HG02970 (cell line): ENCODE data around the gene AXIN1.
"Not testable (repeated sequence)": the region's sequence is repeated elsewhere in the genome, so short reads cannot be mapped to it uniquely, and the experiment has no call there.

Experiments used
- ATAC-seq: cut with Tn5 transposase; IDR thresholded peaks from one replicate; pipeline ENCODE4 v1.9.1; 2021; ENCODE audit warnings: mild to moderate bottlenecking, moderate library complexity, moderate number of reproducible peaks; ENCODE audit not compliant: unreplicated experiment, low FRiP score

AXIN1 gene

DNA sequence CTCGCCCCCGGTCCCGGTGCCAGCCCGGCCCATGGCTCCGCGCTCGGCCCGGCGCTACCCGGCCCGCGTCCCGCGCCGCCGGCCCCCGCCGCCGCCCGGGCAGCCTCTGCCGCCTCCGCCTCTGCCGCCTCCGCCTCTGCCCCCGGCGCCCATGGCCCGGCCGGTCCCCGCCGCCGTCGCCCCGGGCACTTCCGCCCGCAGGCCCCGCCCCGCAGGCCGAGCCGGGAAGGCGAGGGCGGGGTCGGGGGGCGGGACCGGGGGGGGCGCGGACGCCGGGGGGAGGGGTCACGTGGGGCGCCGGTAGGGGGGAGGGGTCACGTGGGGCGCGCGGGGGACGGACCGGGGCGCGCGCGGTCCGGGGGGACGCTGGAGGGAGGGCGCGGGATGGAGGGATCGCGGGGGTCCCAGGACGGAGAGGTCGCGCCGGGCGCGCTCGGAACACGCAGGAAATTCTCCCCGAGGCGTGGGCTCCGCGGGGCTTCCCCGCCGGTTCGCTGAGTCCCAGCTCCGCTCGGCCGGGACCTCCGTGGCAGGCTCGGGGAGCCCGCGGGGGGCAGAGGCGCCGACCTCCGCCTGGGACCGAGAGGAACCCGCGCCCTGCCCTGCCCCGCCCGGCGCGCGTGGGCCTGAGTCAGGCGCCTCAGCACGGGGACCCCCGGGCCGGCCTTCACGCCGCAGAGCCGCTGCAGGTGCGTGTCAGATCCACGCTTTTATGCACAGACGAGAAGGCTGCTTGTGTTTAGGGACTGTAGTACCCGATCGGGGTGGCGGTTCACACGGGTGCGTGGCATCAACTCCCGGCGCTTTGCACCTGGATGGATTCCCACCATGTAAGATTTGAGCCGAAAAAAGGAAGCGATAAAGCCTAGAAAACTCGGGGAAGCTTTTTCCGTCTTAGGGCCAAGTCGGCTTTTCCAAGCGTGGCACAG lies 29.5 kb upstream of the AXIN1 start, which contains the start of gene PGAP6:
TSS of gene PGAP6 (minus strand) at position 190 of the 929 bp plus-strand sequence. CDS start at position 33, 157 bp downstream.
- ATAC-seq, result peak; percentile 65

- peak; percentile 6 for ATAC-seq
Observed at GRCh38 chr16:381012-381788, 28.7 kb upstream of the AXIN1 start.

DNA sequence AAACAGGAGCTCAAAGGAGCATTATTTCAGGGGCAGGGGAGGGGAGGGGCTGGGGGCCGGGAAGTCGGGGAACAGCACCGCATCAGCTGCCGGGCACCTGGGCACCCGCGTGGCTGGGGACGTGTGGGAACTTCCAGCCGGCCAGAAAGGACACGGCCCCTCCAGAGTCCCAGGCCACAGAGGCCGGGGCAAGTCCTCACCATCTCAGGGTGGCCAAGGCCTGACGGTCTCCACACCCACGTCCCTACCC lies 28.2 kb upstream of the AXIN1 start:
- ATAC-seq, result no peak

DNA sequence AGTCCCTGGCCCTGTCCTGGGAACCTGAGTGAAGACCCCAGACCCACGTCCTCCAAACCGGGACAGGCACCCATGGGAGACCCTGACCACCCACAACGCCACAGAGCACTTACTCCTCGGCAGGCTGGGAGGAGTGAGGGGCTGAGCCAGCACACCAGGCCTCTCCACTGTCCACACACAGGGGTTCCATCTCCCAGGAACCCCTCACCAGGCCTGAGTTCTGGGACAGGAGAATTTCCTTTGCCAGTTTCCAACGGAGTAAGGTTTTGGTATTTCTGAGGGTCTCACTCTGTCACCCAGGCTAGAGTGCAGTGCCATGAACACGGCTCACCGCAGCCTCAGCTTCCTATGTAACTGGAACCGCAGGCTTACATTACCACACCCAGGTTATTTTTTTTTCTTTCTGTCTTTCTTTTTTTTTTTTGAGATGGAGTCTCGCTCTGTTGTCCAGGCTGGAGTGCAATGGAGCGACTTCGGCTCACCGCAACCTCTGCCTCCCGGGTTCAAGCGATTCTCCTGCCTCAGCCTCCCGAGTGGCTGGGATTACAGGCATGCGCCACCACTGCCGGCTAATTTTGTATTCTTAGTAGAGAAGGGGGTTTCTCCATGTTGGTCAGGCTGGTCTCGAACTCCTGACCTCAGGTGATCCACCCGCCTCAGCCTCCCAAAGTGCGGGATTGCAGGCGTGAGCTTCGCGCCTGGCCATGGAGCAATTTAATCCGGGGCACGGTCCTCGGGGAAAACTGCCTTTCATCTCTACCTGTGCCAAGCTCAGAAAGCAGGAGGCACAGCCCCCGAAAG lies 27.6 kb upstream of the AXIN1 start:
- ATAC-seq, result no peak

- ATAC-seq, result no peak
Observed at GRCh38 chr16:379183-379960, 26.8 kb upstream of the AXIN1 start.

DNA sequence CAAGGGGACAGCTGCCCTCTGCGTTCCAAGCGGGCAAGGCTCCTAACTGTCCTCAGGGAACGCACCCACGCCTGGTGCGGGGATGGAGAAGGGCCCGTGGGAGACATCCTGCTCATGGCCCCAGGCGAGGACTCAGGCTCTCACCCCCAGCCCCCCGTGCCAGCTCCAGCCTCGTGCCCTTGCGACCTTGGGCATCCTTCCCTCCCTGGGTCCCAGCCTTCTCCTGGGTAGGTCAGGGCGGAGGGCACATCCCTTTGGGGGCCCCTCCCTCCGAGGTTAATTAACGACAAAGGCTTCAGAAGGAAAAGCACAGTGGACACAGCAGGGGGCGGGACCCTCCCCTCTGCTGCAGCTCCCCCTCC lies 26.3 kb upstream of the AXIN1 start:
- ATAC-seq, result no peak

GRCh38 chr16:378113-378820 lies 25.7 kb upstream of the AXIN1 start:
- not testable (repeated sequence) for ATAC-seq

GRCh38 chr16:377419-377951 lies 25.0 kb upstream of the AXIN1 start:
- ATAC-seq, result no peak

GRCh38 chr16:376817-377418 lies 24.4 kb upstream of the AXIN1 start:
- no peak for ATAC-seq

DNA sequence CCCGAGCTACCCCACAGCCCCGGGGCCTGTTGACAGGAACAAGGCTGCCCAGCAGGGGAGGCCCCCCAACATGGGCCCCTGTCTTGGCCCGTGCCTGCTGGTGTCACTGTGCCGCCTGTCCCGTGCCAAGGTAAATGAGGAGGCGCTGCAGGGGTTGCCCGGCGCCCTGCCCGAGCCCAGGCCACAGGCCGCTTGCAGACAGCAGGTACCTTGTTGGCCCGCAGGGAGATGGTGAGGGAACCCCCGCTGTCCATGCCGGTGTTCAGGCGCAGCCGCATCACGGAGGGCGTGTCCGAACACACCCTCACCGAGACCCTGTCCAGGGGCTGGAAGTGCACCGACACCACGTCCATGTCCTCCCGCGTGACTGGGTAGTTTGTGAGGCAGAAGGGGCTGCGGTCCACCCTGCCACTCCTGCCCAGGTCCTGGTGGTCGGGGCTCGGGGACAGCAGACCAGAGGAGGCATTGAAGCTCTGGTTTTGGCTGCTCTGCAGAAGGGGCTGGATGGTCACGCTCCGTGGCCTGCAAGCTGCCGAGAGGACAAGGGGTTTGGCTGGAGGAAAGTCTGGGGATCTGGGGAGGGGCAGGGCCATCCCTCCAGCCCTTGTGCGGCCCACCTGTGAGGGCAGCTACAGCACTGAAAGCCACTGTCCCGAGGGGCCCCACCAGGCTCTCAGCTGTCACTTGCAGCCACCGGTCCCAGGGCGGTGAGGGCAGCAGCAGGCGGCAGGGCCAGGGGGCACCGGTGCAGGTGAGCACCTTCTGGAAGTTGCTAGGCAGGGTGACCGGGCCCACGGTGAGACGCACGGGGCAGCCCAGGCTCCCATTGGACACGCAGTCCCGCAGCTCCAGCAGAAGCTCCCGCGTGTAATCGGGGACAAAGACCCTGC lies 23.6 kb upstream of the AXIN1 start:
- no peak for ATAC-seq

DNA sequence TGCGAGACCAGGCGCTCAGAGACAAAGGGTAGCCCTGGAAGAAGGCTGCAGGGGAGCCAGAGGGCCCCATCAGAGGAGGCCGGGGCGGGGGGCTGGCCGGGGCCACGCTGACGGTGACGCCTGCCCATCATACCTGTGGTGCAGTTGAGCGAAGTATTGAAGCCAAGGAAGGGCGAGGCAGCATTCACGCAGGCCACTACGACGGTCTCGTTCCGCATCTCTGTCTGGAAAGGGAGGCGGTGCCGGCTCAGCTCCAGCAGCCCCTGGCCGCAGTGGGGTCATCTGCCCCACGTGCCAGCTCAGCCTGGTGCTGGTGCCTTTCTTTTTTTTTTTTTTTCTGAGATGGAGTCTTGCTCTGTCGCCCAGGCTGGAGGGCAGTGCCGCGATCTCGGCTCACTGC lies 22.7 kb upstream of the AXIN1 start:
- ATAC-seq, result no peak

GRCh38 chr16:374616-374926 lies 22.0 kb upstream of the AXIN1 start:
- ATAC-seq, result no peak

DNA sequence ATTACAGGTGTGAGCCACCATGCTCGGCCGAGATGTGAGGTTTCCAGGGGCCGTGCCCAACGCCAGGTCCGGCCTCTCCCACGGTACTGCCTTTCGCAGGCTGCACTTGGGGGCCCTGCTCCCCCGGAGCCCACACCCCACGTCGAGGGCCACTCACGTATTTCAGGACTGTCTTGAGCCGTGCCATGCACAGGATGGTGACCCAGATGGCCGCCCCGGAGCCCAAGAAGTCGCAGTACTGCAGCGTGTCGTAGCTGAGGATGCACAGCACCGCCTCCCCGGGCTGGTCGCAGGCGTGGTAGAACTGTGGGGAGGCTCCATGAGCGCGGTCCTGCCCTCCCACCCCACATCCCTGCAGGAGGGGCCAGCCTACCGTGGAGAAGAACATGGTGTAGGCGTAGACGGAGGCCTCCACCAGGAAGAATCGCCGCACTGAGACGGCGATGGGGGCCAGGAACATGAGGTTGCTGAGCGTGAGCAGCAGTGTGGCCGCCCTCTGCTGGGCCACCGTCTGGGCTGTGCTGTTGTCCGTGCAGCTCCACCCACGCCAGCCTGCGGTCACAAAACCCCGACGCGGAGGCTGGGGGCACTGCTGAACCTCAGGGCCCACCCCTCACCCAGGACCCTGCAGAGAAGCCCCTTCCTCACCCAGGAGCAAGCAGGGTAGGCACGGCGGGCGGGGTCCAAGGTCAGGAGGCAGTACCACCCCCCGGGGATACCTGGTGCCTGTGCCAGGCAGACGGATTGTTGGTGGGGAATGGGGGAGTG lies 21.5 kb upstream of the AXIN1 start:
- no peak for ATAC-seq

DNA sequence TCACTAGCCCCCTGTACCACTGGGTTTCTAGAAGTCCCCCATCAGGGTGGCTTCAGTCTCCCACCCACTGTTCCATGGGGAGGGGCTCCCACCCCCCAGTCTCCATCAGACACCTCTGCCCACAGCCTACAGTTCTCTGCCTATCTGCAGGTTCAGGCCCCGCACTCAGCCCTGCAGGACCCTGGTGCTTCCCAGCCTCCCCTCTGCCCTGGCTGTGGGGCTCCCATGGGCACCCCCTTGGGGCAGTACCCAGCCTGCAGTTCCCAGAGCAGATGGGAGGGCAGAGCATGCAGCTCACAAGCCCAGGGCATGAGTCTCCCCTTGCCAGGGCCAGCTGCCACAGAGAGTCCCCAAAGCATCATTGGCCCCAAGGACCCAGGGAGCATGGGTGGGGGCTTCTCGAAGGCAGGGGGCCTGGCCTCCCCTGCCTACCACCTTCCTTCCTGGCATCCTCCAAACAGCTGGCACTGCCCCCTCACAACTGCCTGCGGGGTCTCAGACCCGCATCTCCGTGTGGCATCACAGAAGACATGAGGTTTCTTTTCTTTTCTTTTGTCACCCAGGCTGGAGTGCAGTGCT lies 20.6 kb upstream of the AXIN1 start:
- no peak for ATAC-seq

DNA sequence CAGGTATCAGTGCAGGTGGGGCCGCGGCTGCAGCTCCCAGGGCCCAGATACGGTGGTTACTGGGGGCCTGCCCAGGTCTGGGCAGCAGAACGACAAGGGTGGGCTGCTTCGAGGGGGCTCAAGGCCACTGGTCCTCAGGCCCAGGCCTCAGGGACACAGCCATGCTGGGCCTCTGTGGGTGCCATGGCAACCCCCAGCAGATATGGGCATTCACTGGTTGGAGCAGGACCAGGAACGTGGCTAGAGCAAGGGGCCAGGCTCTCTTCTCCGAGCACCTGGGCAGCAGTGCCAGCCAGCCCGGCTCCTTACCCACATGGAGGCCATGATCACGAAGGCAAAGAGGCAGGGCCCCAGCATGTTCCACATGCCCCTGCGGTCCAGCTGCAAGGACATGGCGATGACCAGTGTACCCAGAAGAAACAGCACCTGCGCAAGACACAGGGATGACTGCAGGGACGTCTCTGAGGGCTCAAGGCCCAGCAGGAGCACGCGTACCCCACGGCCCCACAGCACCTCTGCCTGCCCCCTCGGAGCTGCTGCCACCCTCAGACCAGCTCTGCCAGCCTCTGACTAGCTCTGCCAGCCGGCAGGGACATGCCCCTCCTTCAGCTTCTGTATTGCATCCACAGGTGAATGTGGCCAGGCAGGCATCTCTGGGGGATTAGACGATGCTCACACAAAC lies 19.9 kb upstream of the AXIN1 start:
- ATAC-seq, result no peak

DNA sequence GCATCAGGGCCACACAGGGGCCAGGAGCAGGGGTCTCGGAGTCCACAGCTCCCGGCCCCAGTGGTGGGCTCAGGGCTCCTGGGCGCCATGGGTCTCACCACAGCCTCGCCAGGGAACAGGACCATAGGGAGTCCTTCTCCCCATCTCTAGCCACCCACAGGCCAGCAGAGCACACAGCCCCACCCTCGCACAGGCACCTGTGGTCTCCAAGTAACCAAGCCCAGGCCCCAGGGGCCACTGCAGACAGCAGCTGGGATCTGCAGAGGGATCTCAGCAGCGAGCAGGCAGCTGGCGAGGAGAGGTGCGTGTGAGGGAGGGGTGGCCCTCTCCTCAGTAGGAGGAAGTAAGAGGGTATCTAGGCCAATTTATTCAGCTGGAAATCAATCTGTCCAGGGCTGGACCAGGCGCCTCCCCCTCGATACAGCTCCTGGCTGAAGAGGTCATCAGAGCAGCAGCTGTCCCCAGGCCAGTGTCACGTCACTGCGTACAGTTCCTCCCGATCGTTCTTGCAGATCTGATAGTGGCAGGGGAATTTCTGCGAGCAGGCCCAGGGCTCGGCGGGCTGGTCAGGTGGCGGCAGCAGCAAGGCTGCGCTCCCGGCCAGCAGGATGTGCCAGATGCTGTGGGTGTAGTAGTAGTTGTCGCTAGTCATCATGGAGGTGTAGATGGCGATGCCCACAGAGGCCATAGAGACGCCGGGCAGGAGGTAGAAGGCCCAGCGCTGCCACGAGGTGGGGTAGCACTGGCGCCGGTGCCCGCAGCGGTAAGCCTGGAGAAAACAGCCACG lies 19.2 kb upstream of the AXIN1 start:
- no peak for ATAC-seq
